Mammary epithelial cell (primary cell): ENCODE results near the gene MGA.

ENCODE experiments used
- CTCF ChIP-seq, 2 donors: IDR thresholded peaks in 1 of 2; conservative IDR thresholded peaks in 1 of 2; 2 replicates each; pipeline ENCODE4 v1.5.1; 2011 to 2012; ENCODE audit warnings: inconsistent platforms in 2 of 2, low read length in 2 of 2, mild to moderate bottlenecking in 2 of 2, control low read depth in 1 of 2, low read depth in 1 of 2; ENCODE audit not compliant: insufficient read depth in 1 of 2; ENCODE audit errors: extremely low read depth in 1 of 2
- EZH2 ChIP-seq: IDR thresholded peaks from 2 replicates; pipeline ENCODE4 v1.6.1; 2012; ENCODE audit warnings: low read length, inconsistent platforms, borderline replicate concordance

DNA sequence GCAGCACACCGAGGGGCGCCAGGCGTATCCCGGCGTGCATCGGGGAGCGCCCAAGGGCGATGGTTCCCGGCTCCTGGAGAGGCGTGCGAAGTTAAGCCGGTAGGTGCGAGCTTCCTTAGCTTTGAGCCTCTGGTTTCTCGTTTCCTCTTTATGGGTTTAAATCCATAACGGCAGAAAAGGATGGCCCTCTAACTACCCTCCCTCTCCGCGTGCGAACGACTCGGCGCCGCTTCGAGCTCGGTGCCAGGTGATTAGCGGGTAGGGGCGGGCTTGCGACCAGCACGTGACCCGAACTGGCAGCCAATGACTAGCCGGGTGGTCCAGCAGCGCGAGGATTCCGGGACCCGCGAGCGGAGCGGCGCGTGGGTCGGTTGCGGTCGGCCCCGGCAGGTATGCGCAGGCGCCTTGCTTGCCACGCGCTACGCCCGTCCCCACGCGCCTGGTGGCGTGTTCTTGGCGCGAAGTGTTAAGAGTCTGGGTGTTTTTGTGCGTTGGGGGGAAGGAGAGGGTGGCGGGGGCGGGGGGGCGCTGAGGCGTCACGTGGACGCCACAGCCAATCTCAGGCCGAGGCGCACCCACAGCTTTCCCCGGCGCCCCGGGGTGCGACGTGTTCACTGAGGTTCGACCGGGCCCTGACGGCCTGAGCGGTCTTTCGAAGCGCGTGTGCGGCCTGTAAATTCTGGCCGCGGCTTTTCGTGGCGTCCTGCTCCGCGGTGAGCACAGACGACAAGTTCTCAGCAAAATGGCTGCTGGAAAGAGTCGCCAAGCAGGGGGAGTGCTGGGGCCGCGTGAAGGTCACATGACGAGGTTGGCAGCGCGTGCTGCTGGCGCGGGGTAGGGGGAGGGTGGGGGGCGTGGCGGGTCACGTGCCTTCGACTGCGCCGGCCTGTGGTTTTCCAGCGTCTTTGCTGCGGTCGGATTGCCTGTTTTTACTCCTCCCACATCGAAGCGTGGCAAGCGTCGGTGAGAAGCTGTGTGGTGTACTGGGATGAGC is 38.7 kb upstream of the MGA start:
- no peak for TF ChIP-seq CTCF (conservative IDR thresholded peaks at IDR 0.05 in 1 of 2, IDR thresholded peaks at IDR 0.05 in 1 of 2; ENCODE audit: extremely low read depth in 1 of 2, insufficient read depth in 1 of 2, low read depth in 1 of 2, low read length in 2 of 2)
- TF ChIP-seq EZH2 = no peak
